HG03342 (cell line): ENCODE measurements around the gene RIMS4.

ENCODE experiments used
- ATAC-seq: cut with Tn5 transposase; IDR thresholded peaks from one replicate; pipeline ENCODE4 v1.9.1; 2021; ENCODE audit warnings: mild to moderate bottlenecking, moderate library complexity; ENCODE audit not compliant: unreplicated experiment

Gene RIMS4

DNA sequence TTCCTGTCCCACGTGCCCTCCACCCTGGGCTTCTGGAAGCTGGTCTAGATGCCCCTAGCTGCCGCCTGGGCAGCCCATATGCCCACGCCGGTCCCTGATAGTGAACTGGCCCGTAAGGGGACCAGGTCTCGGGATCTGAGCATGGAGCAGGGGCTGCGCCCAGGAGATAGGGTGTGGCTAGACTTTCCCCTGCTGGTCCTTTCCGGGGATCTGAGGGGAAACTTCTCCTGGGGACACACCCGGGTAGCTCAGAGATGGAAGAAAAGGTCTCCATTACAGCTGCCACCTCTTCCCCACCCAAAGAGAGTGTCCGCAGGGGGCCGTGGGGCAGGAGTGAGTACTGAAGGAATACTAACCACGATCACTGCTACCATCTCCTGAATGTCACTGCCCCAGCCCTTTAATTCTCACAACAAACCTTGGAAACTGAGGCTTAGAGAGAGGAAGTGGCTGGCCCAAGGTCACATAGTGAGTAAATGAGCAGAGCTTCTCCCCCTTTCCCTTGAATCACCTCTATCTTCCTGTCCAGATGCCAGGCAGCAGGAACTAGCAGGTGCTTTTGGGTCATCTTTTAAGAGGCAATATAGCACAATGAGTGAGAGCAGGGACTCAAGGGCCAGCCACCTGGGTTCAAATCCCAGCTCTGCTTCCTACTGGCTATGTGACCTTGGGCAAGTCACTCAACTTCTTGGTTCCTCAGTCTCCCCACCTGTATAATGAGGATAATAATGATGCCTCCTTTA, 107.0 kb downstream of the RIMS4 start:
- ATAC-seq, result no peak

DNA sequence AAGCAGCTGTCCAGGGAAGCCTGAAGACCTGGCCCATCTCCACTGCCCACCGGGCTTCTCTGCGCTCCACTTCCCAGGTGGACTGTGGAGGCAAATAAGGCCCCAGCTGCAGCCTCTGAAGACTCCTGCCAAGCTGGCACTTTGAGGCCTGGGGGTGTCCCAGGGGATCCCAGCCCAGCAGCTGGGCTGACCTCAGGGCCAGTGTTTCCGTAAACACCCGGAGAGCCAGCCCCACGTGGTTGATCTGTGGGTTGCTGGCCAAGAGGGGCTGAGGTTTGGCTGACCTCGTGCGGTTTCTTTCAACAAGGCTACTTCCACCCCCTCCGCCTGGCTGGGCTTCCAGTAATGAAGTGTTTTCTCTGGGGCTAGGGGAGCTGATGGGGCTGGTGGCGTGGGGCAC, 107.6 kb downstream of the RIMS4 start:
- no peak for ATAC-seq

DNA sequence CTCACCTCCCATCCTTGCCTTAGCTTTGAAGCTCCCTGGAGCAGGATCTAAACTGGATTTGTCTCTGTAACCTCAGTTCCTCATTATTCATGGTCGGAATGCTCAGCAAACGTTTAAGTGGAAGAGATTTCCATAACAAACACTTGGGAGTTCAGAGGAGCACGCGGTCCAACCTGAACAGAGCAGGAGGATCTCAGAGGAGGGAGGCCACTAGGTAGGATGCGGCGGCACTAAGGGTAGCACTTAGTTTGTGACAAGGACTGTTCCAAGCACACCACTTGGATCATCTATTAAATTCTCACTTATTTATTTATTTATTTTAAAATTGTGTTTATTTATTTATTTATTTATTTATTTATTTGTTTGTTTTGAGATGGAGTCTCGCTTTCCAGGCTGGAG, 108.5 kb downstream of the RIMS4 start:
- no peak for ATAC-seq
